Right cardiac atrium (tissue), 5 donors: Measurements from ENCODE around the gene TRAF2. TPM values are rescaled to one million over a fixed set of nuclear protein-coding genes. Genes with fewer than 3 reads are reported as not detected.

ENCODE experiments used
- ATAC-seq, 2 donors: fragments of 200-7000 bp; cut with Tn5 transposase; one replicate each; pipeline versions ENCODE4 v1.8.0 to v1.9.1; 2020; ENCODE audit warnings: moderate library complexity in 2 of 2, mild to moderate bottlenecking in 1 of 2
- DNase-seq, 3 donors: peaks; one replicate each; pipeline ENCODE4 v3.0.0-alpha.2; 2020
- H3K27ac ChIP-seq: one replicate; pipeline ENCODE4 v1.5.1; 2013; ENCODE audit warnings: mild to moderate bottlenecking, low read length, control low read depth, moderate library complexity
- H3K27me3 ChIP-seq: one replicate; pipeline ENCODE4 v1.6.1; 2013; ENCODE audit not compliant: control insufficient read depth, insufficient read depth
- H3K4me1 ChIP-seq: one replicate; pipeline ENCODE4 v1.6.1; 2013; ENCODE audit warnings: low read length; ENCODE audit not compliant: control insufficient read depth, insufficient read depth
- H3K4me3 ChIP-seq: one replicate; pipeline ENCODE4 v1.5.1; 2013; ENCODE audit warnings: low read length, control low read depth
- H3K9me3 ChIP-seq: one replicate; pipeline ENCODE4 v1.6.1; 2013; ENCODE audit warnings: low read length; ENCODE audit not compliant: control insufficient read depth
- WGBS: extraction: QIAGEN DNeasy Blood & Tissue Kit; methylation state at CpG from one replicate; pipeline ENCODE4 v1.1.7; 2013; 5-methylcytosine and 5-hydroxymethylcytosine counted together
- intact Hi-C, 4 donors: fragments of 100-400 bp; cut with DNase I; formaldehyde crosslinking; loops; one replicate each; pipeline versions ENCODE4 v1.11.0 to v1.14.0; 2022 to 2023
- microRNA-seq, 2 donors: library from miRNA; unstranded; fragments of <30 nt; microRNA quantifications; one replicate each; pipeline ENCODE4 v1.2.0, GENCODE V29; 2020 to 2021
- polyA plus RNA-seq: library from polyadenylated mRNA; stranded (reverse); fragments of 200-250 nt; gene quantifications from one replicate; pipeline ENCODE4 v1.2.3, GENCODE V29; 2013
- total RNA-seq, 4 donors: library from RNA; stranded (reverse); fragmentation: NEBNext Ultra II Directional; extraction: Animal tissue kit (Norgen Biotek cat#: 25700); gene quantifications; one replicate each; pipeline ENCODE4 v1.2.1, GENCODE V29; 2021
- donor health status: healthy with polysubstance abuse.
- donor health status: DM: no; HTN: yes; CAD: no.
- donor health status: DM: no; HTN: no; CAD: no.
- donor health status: DM: no; HTN: yes; CAD: no; lungs with severe emphysema.
- donor health status: DM: yes; HTN: yes; CAD: no.

TRAF2 gene
- total and polyA plus RNA-seq, 5 donors = 6.1 to 10.2 (median 8.2) TPM

DNA sequence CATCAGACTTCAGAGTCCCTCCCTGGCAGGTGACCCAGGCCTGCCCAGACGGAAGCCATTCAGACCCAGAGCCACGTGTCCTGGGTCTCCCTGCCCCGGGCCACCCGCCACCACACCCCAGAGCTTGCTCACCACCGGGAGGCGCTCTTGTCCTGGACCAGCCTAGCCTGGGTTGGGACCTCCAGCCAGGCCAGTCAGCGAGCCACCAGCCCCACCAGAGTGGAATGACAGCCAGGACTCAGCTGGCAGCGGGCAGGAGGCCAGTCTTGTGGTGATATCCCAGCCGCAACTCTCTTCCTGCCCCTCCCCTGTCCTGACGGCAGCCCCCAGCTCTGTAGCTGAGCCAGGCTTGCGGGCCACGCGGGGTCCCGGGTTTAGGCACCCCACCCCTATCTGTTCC, 89.3 kb downstream of the TRAF2 start:
- peak; percentile 74 to 90 (median 86) for DNase-seq
- Histone ChIP-seq H3K9me3 (no peaks in the 10 kb centered on the region), H3K4me1 (no peaks in the 10 kb centered on the region), H3K27ac (no peak overlapping the region), H3K27me3 (no peaks in the 10 kb centered on the region), H3K4me3 (no peak overlapping the region)
- 25% methylated on average over 14 of the region's 14 CpGs for WGBS
- peak; percentile 2 to 4 for ATAC-seq
- intact Hi-C loops = no loop called here

Small RNA genes lying within 50 kb of the gene (microRNA-seq; reads per million reads assigned to microRNA genes)
- gene MIR4479 = 0 to 0.42 reads per million in 2 donors

Other genes with a start within 250 kb of the TRAF2 start
- 100 to 1,000 TPM in 1 of 4 donors, 10 to 100 TPM in 3; 73.3 to 148 (median 83.0) TPM for gene EGFL7, start 223.6 kb upstream of the TRAF2 start, total RNA-seq
- 113 TPM for gene EGFL7, start 223.6 kb upstream of the TRAF2 start, polyA plus RNA-seq
- 10 to 100 TPM; 63.0 to 92.0 (median 70.2) TPM for gene AGPAT2, start 199.1 kb upstream of the TRAF2 start, total RNA-seq
- 149 TPM for gene AGPAT2, start 199.1 kb upstream of the TRAF2 start, polyA plus RNA-seq
- gene DIPK1B, start 173.9 kb upstream of the TRAF2 start, total RNA-seq = 10 to 100 TPM; 34.2 to 40.8 (median 36.4) TPM
- gene DIPK1B, start 173.9 kb upstream of the TRAF2 start, polyA plus RNA-seq = 42.7 TPM
- 10 to 100 TPM in 1 of 4 donors, 1 to 10 TPM in 3; 4.5 to 14.1 (median 7.7) TPM for gene LCN10, start 143.6 kb upstream of the TRAF2 start, total RNA-seq
- gene LCN10, start 143.6 kb upstream of the TRAF2 start, polyA plus RNA-seq = 14.7 TPM
- gene LCN6, start 138.0 kb upstream of the TRAF2 start, total RNA-seq = 10 to 100 TPM in 3 of 4 donors, 1 to 10 TPM in 1; 8.3 to 22.8 (median 16.9) TPM
- gene LCN6, start 138.0 kb upstream of the TRAF2 start, polyA plus RNA-seq = 41.0 TPM
- not detected for gene LCN8, start 128.3 kb upstream of the TRAF2 start, total RNA-seq
- gene LCN8, start 128.3 kb upstream of the TRAF2 start, polyA plus RNA-seq = not detected
- gene LCN15, start 122.0 kb upstream of the TRAF2 start, total RNA-seq = 1 to 10 TPM in 2 of 4 donors, under 1 TPM in 2; 0.32 to 1.3 (median 0.87) TPM
- 2.1 TPM for gene LCN15, start 122.0 kb upstream of the TRAF2 start, polyA plus RNA-seq
- gene TMEM141, start 95.2 kb upstream of the TRAF2 start, total RNA-seq = 100 to 1,000 TPM in 2 of 4 donors, 10 to 100 TPM in 2; 73.6 to 115 (median 100) TPM
- gene TMEM141, start 95.2 kb upstream of the TRAF2 start, polyA plus RNA-seq = 158 TPM
- gene CCDC183, start 90.2 kb upstream of the TRAF2 start, total RNA-seq = 1 to 10 TPM; 2.0 to 5.0 (median 2.6) TPM
- 3.8 TPM for gene CCDC183, start 90.2 kb upstream of the TRAF2 start, polyA plus RNA-seq
- 10 to 100 TPM; 67.3 to 73.6 (median 71.6) TPM for gene RABL6, start 78.6 kb upstream of the TRAF2 start, total RNA-seq
- 87.2 TPM for gene RABL6, start 78.6 kb upstream of the TRAF2 start, polyA plus RNA-seq
- 10 to 100 TPM in 1 of 4 donors, 1 to 10 TPM in 3; 4.4 to 11.5 (median 8.0) TPM for gene AJM1, start 44.0 kb upstream of the TRAF2 start, total RNA-seq
- 4.3 TPM for gene AJM1, start 44.0 kb upstream of the TRAF2 start, polyA plus RNA-seq
- gene PHPT1, start 37.1 kb upstream of the TRAF2 start, total RNA-seq = 100 to 1,000 TPM; 176 to 227 (median 203) TPM
- gene PHPT1, start 37.1 kb upstream of the TRAF2 start, polyA plus RNA-seq = 329 TPM
- 10 to 100 TPM in 1 of 4 donors, 1 to 10 TPM in 3; 3.0 to 10.8 (median 5.8) TPM for gene MAMDC4, start 34.2 kb upstream of the TRAF2 start, total RNA-seq
- 5.2 TPM for gene MAMDC4, start 34.2 kb upstream of the TRAF2 start, polyA plus RNA-seq
- gene EDF1, start 20.2 kb upstream of the TRAF2 start, total RNA-seq = 100 to 1,000 TPM; 279 to 331 (median 301) TPM
- gene EDF1, start 20.2 kb upstream of the TRAF2 start, polyA plus RNA-seq = 417 TPM
- 100 to 1,000 TPM; 108 to 139 (median 120) TPM for gene FBXW5, start 58.2 kb downstream of the TRAF2 start, total RNA-seq
- 150 TPM for gene FBXW5, start 58.2 kb downstream of the TRAF2 start, polyA plus RNA-seq
- gene C8G, start 58.7 kb downstream of the TRAF2 start, total RNA-seq = 1 to 10 TPM; 1.0 to 1.8 (median 1.4) TPM
- gene C8G, start 58.7 kb downstream of the TRAF2 start, polyA plus RNA-seq = 1.4 TPM
- gene LCN12, start 65.8 kb downstream of the TRAF2 start, total RNA-seq = 10 to 100 TPM in 3 of 4 donors, 1 to 10 TPM in 1; 9.8 to 21.2 (median 13.1) TPM
- 7.0 TPM for gene LCN12, start 65.8 kb downstream of the TRAF2 start, polyA plus RNA-seq
- 1,000 to 10,000 TPM; 3,127 to 5,556 (median 4,402) TPM for gene PTGDS, start 91.0 kb downstream of the TRAF2 start, total RNA-seq
- 6,981 TPM for gene PTGDS, start 91.0 kb downstream of the TRAF2 start, polyA plus RNA-seq
- 10 to 100 TPM in 2 of 4 donors, 1 to 10 TPM in 2; 4.3 to 16.7 (median 9.7) TPM for gene LCNL1, start 96.5 kb downstream of the TRAF2 start, total RNA-seq
- gene LCNL1, start 96.5 kb downstream of the TRAF2 start, polyA plus RNA-seq = 2.4 TPM
- 10 to 100 TPM; 24.8 to 30.4 (median 27.6) TPM for gene PAXX, start 105.9 kb downstream of the TRAF2 start, total RNA-seq
- gene PAXX, start 105.9 kb downstream of the TRAF2 start, polyA plus RNA-seq = 44.5 TPM
- gene CLIC3, start 110.1 kb downstream of the TRAF2 start, total RNA-seq = 1 to 10 TPM; 2.8 to 6.2 (median 4.8) TPM
- 6.2 TPM for gene CLIC3, start 110.1 kb downstream of the TRAF2 start, polyA plus RNA-seq
- gene ABCA2, start 141.7 kb downstream of the TRAF2 start, total RNA-seq = 10 to 100 TPM; 32.2 to 42.4 (median 39.3) TPM
- gene ABCA2, start 141.7 kb downstream of the TRAF2 start, polyA plus RNA-seq = 40.4 TPM
- gene FUT7, start 145.6 kb downstream of the TRAF2 start, total RNA-seq = under 1 TPM in 3 of 4 donors, not detected in 1; 0.09 to 0.24 (median 0.20) TPM
- 0.07 TPM for gene FUT7, start 145.6 kb downstream of the TRAF2 start, polyA plus RNA-seq
- 10 to 100 TPM; 68.3 to 81.0 (median 71.4) TPM for gene NPDC1, start 159.7 kb downstream of the TRAF2 start, total RNA-seq
- 69.7 TPM for gene NPDC1, start 159.7 kb downstream of the TRAF2 start, polyA plus RNA-seq
- gene ENTPD2, start 167.5 kb downstream of the TRAF2 start, total RNA-seq = 1 to 10 TPM in 3 of 4 donors, under 1 TPM in 1; 0.92 to 2.9 (median 1.4) TPM
- gene ENTPD2, start 167.5 kb downstream of the TRAF2 start, polyA plus RNA-seq = 2.1 TPM
- under 1 TPM; 0.08 to 0.63 (median 0.28) TPM for gene SAPCD2, start 184.0 kb downstream of the TRAF2 start, total RNA-seq
- 0.18 TPM for gene SAPCD2, start 184.0 kb downstream of the TRAF2 start, polyA plus RNA-seq
- gene UAP1L1, start 191.0 kb downstream of the TRAF2 start, total RNA-seq = 10 to 100 TPM in 3 of 4 donors, 1 to 10 TPM in 1; 9.8 to 14.0 (median 12.4) TPM
- gene UAP1L1, start 191.0 kb downstream of the TRAF2 start, polyA plus RNA-seq = 10.1 TPM
- gene MAN1B1, start 200.5 kb downstream of the TRAF2 start, total RNA-seq = 10 to 100 TPM; 23.9 to 31.3 (median 28.1) TPM
- 24.8 TPM for gene MAN1B1, start 200.5 kb downstream of the TRAF2 start, polyA plus RNA-seq
- 100 to 1,000 TPM; 211 to 288 (median 239) TPM for gene DPP7, start 228.2 kb downstream of the TRAF2 start, total RNA-seq
- 252 TPM for gene DPP7, start 228.2 kb downstream of the TRAF2 start, polyA plus RNA-seq